HCT116 (cell line): Measurements from ENCODE around the gene POLE3. TPM values are rescaled to one million over a fixed set of nuclear protein-coding genes. Genes with fewer than 3 reads are reported as not detected.

ENCODE experiments used
- ATAC-seq: fragments of 200-7000 bp; cut with Tn5 transposase; 2 replicates; pipeline ENCODE4 v1.9.1; 2020; ENCODE audit warnings: mild to moderate bottlenecking, moderate library complexity
- BruUV-seq: library from RNA; stranded (reverse); fragments of 400-500 nt; replicated peaks from 2 replicates; lab custom pipeline; 2021; lab: Mats Ljungman, UMichigan
- CTCF ChIA-PET: fragments of 300-600 bp; sonication (Branson Sonifier 250); formaldehyde crosslinking; loops from one replicate; lab custom pipeline; 2021; ENCODE audit warnings: antibody characterized with exemption; lab: Charles Lee
- POLR2A ChIA-PET: fragments of 300-600, 350-600 bp; sonication (Branson Sonifier 250); formaldehyde crosslinking; loops from one replicate; lab custom pipeline; 2021; ENCODE audit warnings: antibody characterized with exemption; lab: Charles Lee
- RAD21 ChIA-PET, 2 experiments: fragments of 300-600 bp; sonication (Branson Sonifier 250); formaldehyde crosslinking; loops; one replicate each; lab custom pipeline; 2023; ENCODE audit warnings: low total read pairs in 2 of 2; ENCODE audit not compliant: uncharacterized antibody in 2 of 2, unreplicated experiment in 2 of 2, low non-redundant PET in 1 of 2; lab: Charles Lee
- DNase-seq: peaks from one replicate; pipeline ENCODE4 v3.0.0-alpha.2; 2010; ENCODE audit warnings: low read depth, low spot score
- H2AFZ ChIP-seq: fragments of 200-600 bp; shearing (Covaris generic), sonication (generic); 2 replicates; pipeline ENCODE4 v1.6.1; 2017; ENCODE audit warnings: low read depth, mixed run types, mixed read lengths, antibody characterized with exemption, low read length; ENCODE audit not compliant: poor library complexity, severe bottlenecking
- H3K27ac ChIP-seq: 2 replicates; pipeline ENCODE4 v1.5.1; 2012; ENCODE audit warnings: low read depth, low read length
- H3K27me3 ChIP-seq: fragments of 200-600 bp; sonication (generic); 2 replicates; pipeline ENCODE4 v1.6.1; 2016; ENCODE audit warnings: mixed run types, low read length, mixed read lengths; ENCODE audit not compliant: insufficient read depth
- H3K36me3 ChIP-seq, 2 experiments: fragments of 200-500 bp in 1 of 2; fragments of 200-600 bp in 1 of 2; sonication (Bioruptor generic) in 1 of 2; sonication (generic) in 1 of 2; 2 replicates each; pipeline versions ENCODE4 v1.5.1 to v1.6.1; 2014 to 2016; ENCODE audit warnings: low read length in 2 of 2, inconsistent platforms in 1 of 2, mixed read lengths in 1 of 2, mixed run types in 1 of 2; ENCODE audit not compliant: insufficient read depth in 2 of 2, control insufficient read depth in 1 of 2
- H3K4me1 ChIP-seq, 2 experiments: fragments of 200-600 bp in 1 of 2; sonication (generic) in 1 of 2; 2 replicates each; pipeline versions ENCODE4 v1.5.1 to v1.6.1; 2012 to 2017; ENCODE audit warnings: low read length in 2 of 2, inconsistent platforms in 1 of 2, mild to moderate bottlenecking in 1 of 2, mixed read lengths in 1 of 2, mixed run types in 1 of 2, moderate library complexity in 1 of 2; ENCODE audit not compliant: insufficient read depth in 2 of 2, control insufficient read depth in 1 of 2
- H3K4me2 ChIP-seq: fragments of 200-600 bp; sonication (generic); 2 replicates; pipeline ENCODE4 v1.6.1; 2017; ENCODE audit warnings: mixed run types, low read length, mixed read lengths
- H3K4me3 ChIP-seq, 2 experiments: fragments of 200-600 bp in 1 of 2; sonication (generic) in 1 of 2; replicated peaks in 1 of 2; 2 replicates each; pipeline ENCODE4 v1.5.1; 2011 to 2016; ENCODE audit warnings: low read length in 2 of 2, control low read depth in 1 of 2, low read depth in 1 of 2, mild to moderate bottlenecking in 1 of 2, mixed read lengths in 1 of 2, mixed run types in 1 of 2
- H3K79me2 ChIP-seq: fragments of 200-600 bp; sonication (generic); 2 replicates; pipeline ENCODE4 v1.6.1; 2017; ENCODE audit warnings: mild to moderate bottlenecking, mixed run types, low read length, moderate library complexity, mixed read lengths; ENCODE audit not compliant: insufficient read depth
- H3K9ac ChIP-seq: fragments of 200-600 bp; sonication (generic); 2 replicates; pipeline ENCODE4 v1.6.1; 2016; ENCODE audit warnings: low read length, mixed read lengths
- H3K9me2 ChIP-seq: fragments of 200-600 bp; sonication (generic), shearing (Covaris generic); 2 replicates; pipeline ENCODE4 v1.6.1; 2017; ENCODE audit warnings: mixed run types, mild to moderate bottlenecking, moderate library complexity; ENCODE audit not compliant: insufficient read depth
- H3K9me3 ChIP-seq, 2 experiments: fragments of 200-500 bp in 1 of 2; fragments of 200-600 bp in 1 of 2; sonication (Bioruptor generic) in 1 of 2; sonication (generic) in 1 of 2; 2 replicates each; pipeline ENCODE4 v1.6.1; 2014 to 2017; ENCODE audit warnings: low read length in 2 of 2, mixed read lengths in 2 of 2, inconsistent platforms in 1 of 2, low read depth in 1 of 2, mild to moderate bottlenecking in 1 of 2, mixed run types in 1 of 2, moderate library complexity in 1 of 2; ENCODE audit not compliant: control insufficient read depth in 1 of 2, insufficient read depth in 1 of 2
- H4K20me1 ChIP-seq: fragments of 200-600 bp; sonication (generic), shearing (Covaris generic); 2 replicates; pipeline ENCODE4 v1.6.1; 2017; ENCODE audit warnings: mixed run types, mild to moderate bottlenecking, moderate library complexity; ENCODE audit not compliant: insufficient read depth
- CEBPB ChIP-seq: IDR thresholded peaks from 2 replicates; pipeline ENCODE4 v1.6.1; 2012; ENCODE audit warnings: low read depth
- JUND ChIP-seq: IDR thresholded peaks from 2 replicates; pipeline ENCODE4 v1.6.1; 2012
- SIN3A ChIP-seq: IDR thresholded peaks from 2 replicates; pipeline ENCODE4 v1.6.1; 2012; ENCODE audit warnings: low read depth
- SP1 ChIP-seq: IDR thresholded peaks from 2 replicates; pipeline ENCODE4 v1.6.1; 2012; ENCODE audit warnings: low read depth
- ZFX ChIP-seq: fragments of 450-650 bp; IDR thresholded peaks from 2 replicates; pipeline ENCODE4 v1.6.1; 2017
- ZNF274 ChIP-seq: fragments of 200-500 bp; sonication (Bioruptor generic); IDR thresholded peaks from 2 replicates; pipeline ENCODE4 v1.6.1; 2014; ENCODE audit warnings: mild to moderate bottlenecking, low read depth, low read length, inconsistent platforms
- intact Hi-C: fragments of 100-400 bp; cut with micrococcal nuclease; formaldehyde crosslinking; loops from 2 replicates; pipeline ENCODE4 v1.10.0; 2022
- total RNA-seq: library from RNA; stranded (reverse); gene quantifications from one replicate; pipeline ENCODE4 v1.2.1, GENCODE V29; 2021; ENCODE audit not compliant: unreplicated experiment

POLE3 gene
- total RNA-seq, 1 experiment from 2014 or later, result 65.1 TPM

DNA sequence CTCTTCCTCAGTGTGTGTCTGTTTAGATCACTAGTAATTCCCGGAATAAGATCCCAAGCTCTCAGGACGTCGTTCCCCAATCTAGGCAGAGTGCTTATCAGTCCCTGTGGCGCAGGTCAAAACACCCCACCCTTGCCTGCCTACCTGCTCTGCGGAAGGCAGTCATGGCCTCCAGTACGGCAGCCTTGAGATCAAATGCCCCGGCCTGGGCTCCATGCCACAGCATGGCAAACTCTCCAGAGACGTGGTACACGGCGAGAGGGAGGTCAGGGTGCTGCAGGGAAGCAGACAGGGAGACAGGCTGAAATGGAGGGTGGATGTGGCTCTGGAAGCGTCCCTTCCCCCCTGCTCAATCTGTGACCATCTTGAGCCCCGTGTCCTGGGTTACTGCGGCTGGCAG lies 21.6 kb downstream of the POLE3 start:
- Histone ChIP-seq H3K4me3 (no peak overlapping the region), H3K4me2 (no peak overlapping the region), H2AFZ (no peak overlapping the region), H3K9me2 (no peaks in the 10 kb centered on the region), H3K27ac (no peak overlapping the region), H3K9ac (no peak overlapping the region), H3K4me1 (no peaks in the 10 kb centered on the region), H3K9me3 (no peaks in the 10 kb centered on the region), H3K36me3 (peaks cover 0 to 3% of the 10 kb centered on the region in 2 experiments; a peak in 1 of 4 replicates), H3K27me3 (no peaks in the 10 kb centered on the region), H3K79me2 (no peaks in the 10 kb centered on the region), H4K20me1 (no peaks in the 10 kb centered on the region)
- DNase-seq (no peak), ATAC-seq (no peak)
- no TSS peak for BruUV-seq
- POLR2A ChIA-PET, result interaction anchor here (0.8 kb wide), 1 partner anchor 13 kb away, joined by 3 read pairs; no protein-coding TSS in a partner anchor
- intact Hi-C loops, result no loop called here
- RAD21 ChIA-PET, result no interaction called here
- TF ChIP-seq JUND (no peak), SIN3A (no peak), ZFX (no peak)
- CTCF ChIA-PET, result no interaction called here

GRCh38 chr9:113387560-113388230 lies 22.8 kb downstream of the POLE3 start:
- Histone ChIP-seq H3K27me3 (no peaks in the 10 kb centered on the region), H3K4me1 (peaks cover 0 to under 1% of the 10 kb centered on the region in 2 experiments; a peak in 1 of 4 replicates), H3K79me2 (no peaks in the 10 kb centered on the region), H3K27ac (no peak overlapping the region), H3K9ac (no peak overlapping the region), H2AFZ (no peak overlapping the region)
- no peak for DNase-seq
- RAD21 ChIA-PET, result no interaction called here
- TF ChIP-seq SP1, result no peak
- no peak for TF ChIP-seq SIN3A
- no peak for TF ChIP-seq CEBPB
- TF ChIP-seq ZNF274, result no peak
- TF ChIP-seq ZFX, result no peak
- TF ChIP-seq, all 23 proteins: peak for 0
- Histone ChIP-seq H3K9me3 (no peaks in the 10 kb centered on the region), H3K36me3 (peaks cover 0 to 3% of the 10 kb centered on the region in 2 experiments; a peak in 1 of 4 replicates), H3K9me2 (no peaks in the 10 kb centered on the region), H3K4me2 (no peak overlapping the region), H3K4me3 (no peak overlapping the region), H4K20me1 (no peaks in the 10 kb centered on the region)
- intact Hi-C loops, result no loop called here
- ChIA-PET POLR2A (interaction anchor here (0.8 kb wide), 1 partner anchor 12 kb away, joined by 3 read pairs; no protein-coding TSS in a partner anchor), CTCF (interaction anchor here (0.6 kb wide), 1 partner anchor 221 kb away, joined by 3 read pairs; no protein-coding TSS in a partner anchor)
- BruUV-seq, result no TSS peak
- no peak for ATAC-seq
